ENCODE measurements around the gene STIP1.

GRCh38 chr11:64208086-64208795, 22.3 kb downstream of the STIP1 start:
- TF ChIP-seq POLR2A (IDR thresholded peaks at IDR 0.05; ENCODE audit: low read depth, low read length): no peak
- TF ChIP-seq TAF1 (IDR thresholded peaks at IDR 0.05; ENCODE audit: borderline replicate concordance, low read depth, low read length): no peak
- no peak for TF ChIP-seq POLR2AphosphoS5 (IDR thresholded peaks at IDR 0.05; ENCODE audit: low read depth, low read length)
